Endothelial cell of umbilical vein (primary cell): Measurements from ENCODE around the gene AMZ1. TPM values are rescaled to one million over a fixed set of nuclear protein-coding genes. Genes with fewer than 3 reads are reported as not detected.

Source experiments
- BruUV-seq: library from RNA; stranded (reverse); fragments of 400-500 nt; replicated peaks from 2 replicates; lab custom pipeline; 2021; lab: Mats Ljungman, UMichigan
- CTCF ChIA-PET: fragments of 300-600, 350-600 bp; sonication (Branson Sonifier 250); formaldehyde crosslinking; loops from one replicate; lab custom pipeline; 2021; ENCODE audit warnings: antibody characterized with exemption, inconsistent platforms; lab: Charles Lee
- POLR2A ChIA-PET: fragments of 300-600, 350-600 bp; sonication (Branson Sonifier 250); formaldehyde crosslinking; loops from one replicate; lab custom pipeline; 2021; ENCODE audit warnings: antibody characterized with exemption, inconsistent platforms; lab: Charles Lee
- DNase-seq: peaks from one replicate; pipeline ENCODE4 v3.0.0-alpha.2; 2011; ENCODE audit warnings: low read depth, low spot score
- FAIRE-seq: peaks from 2 replicates; lab custom pipeline; 2011; peaks lifted over from hg19 to GRCh38; lab: Jason Lieb, UNC
- H2AFZ ChIP-seq: 2 replicates; pipeline ENCODE4 v1.6.0; 2012; ENCODE audit warnings: low read depth, low read length, control low read depth, inconsistent platforms
- H3K27ac ChIP-seq: 2 replicates; pipeline ENCODE4 v1.5.1; 2011; ENCODE audit warnings: low read depth, mild to moderate bottlenecking, control low read depth, low read length, moderate library complexity; ENCODE audit not compliant: insufficient read depth
- H3K27me3 ChIP-seq, 2 experiments: 2 replicates each; pipeline versions ENCODE4 v1.6.0 to v1.6.1; 2011; ENCODE audit warnings: low read length in 2 of 2, mixed read lengths in 1 of 2; ENCODE audit not compliant: control insufficient read depth in 2 of 2, insufficient read depth in 2 of 2
- H3K36me3 ChIP-seq, 2 experiments: 2 replicates in 1 of 2; 3 replicates in 1 of 2; pipeline ENCODE4 v1.5.1; 2011; ENCODE audit warnings: low read length in 2 of 2, mild to moderate bottlenecking in 1 of 2, moderate library complexity in 1 of 2; ENCODE audit not compliant: control insufficient read depth in 2 of 2, insufficient read depth in 2 of 2; ENCODE audit errors: extremely low read depth in 1 of 2
- H3K4me1 ChIP-seq: 3 replicates; pipeline ENCODE4 v1.5.1; 2011; ENCODE audit warnings: mild to moderate bottlenecking, low read length; ENCODE audit not compliant: control insufficient read depth, insufficient read depth; ENCODE audit errors: extremely low read depth
- H3K4me2 ChIP-seq: 2 replicates; pipeline ENCODE4 v1.6.1; 2011; ENCODE audit warnings: low read length, control low read depth, mixed read lengths; ENCODE audit not compliant: insufficient read depth
- H3K4me3 ChIP-seq, 3 experiments: fragments of 200-600 bp in 1 of 3; sonication (generic), shearing (Covaris generic) in 1 of 3; replicated peaks in 1 of 3; 2 replicates each; pipeline ENCODE4 v1.5.1; 2011 to 2016; ENCODE audit warnings: control low read depth in 3 of 3, low read length in 3 of 3, mild to moderate bottlenecking in 2 of 3, inconsistent platforms in 1 of 3, low read depth in 1 of 3, moderate library complexity in 1 of 3; ENCODE audit not compliant: insufficient read depth in 1 of 3
- H3K79me2 ChIP-seq: 2 replicates; pipeline ENCODE4 v1.6.0; 2012; ENCODE audit warnings: low read length, inconsistent platforms; ENCODE audit not compliant: control insufficient read depth, insufficient read depth
- H3K9ac ChIP-seq: replicated peaks from 2 replicates; pipeline ENCODE3; 2011; ENCODE audit warnings: low read length, control low read depth; ENCODE audit not compliant: insufficient read depth; ENCODE audit errors: extremely low read depth
- H3K9me1 ChIP-seq: replicated peaks from 3 replicates; pipeline ENCODE4 v1.6.0; 2011; ENCODE audit warnings: mild to moderate bottlenecking, low read length; ENCODE audit not compliant: control insufficient read depth, insufficient read depth; ENCODE audit errors: extremely low read depth
- H3K9me3 ChIP-seq: replicated peaks from 2 replicates; pipeline ENCODE4 v1.5.1; 2012; ENCODE audit warnings: low read length, inconsistent platforms; ENCODE audit not compliant: control insufficient read depth, insufficient read depth
- H4K20me1 ChIP-seq: replicated peaks from 2 replicates; pipeline ENCODE3; 2011; ENCODE audit warnings: mild to moderate bottlenecking, low read length; ENCODE audit not compliant: control insufficient read depth, insufficient read depth; ENCODE audit errors: extremely low read depth
- CTCF ChIP-seq, 2 donors: IDR thresholded peaks; 1 replicate in 1 of 2; 2 replicates in 1 of 2; pipeline ENCODE4 v1.5.1; 2011; ENCODE audit warnings: low read length in 2 of 2, mild to moderate bottlenecking in 2 of 2, moderate library complexity in 2 of 2, control low read depth in 1 of 2, inconsistent platforms in 1 of 2, low read depth in 1 of 2; ENCODE audit not compliant: insufficient read depth in 1 of 2; ENCODE audit errors: extremely low read depth in 1 of 2
- EZH2 ChIP-seq: IDR thresholded peaks from 2 replicates; pipeline ENCODE4 v1.6.1; 2012; ENCODE audit warnings: borderline replicate concordance, low read depth, mild to moderate bottlenecking, moderate library complexity, low read length, inconsistent platforms; ENCODE audit not compliant: severe bottlenecking
- FOS ChIP-seq: IDR thresholded peaks from 2 replicates; pipeline ENCODE4 v1.6.1; 2011; ENCODE audit warnings: mild to moderate bottlenecking, low read length, moderate library complexity, borderline replicate concordance; ENCODE audit not compliant: insufficient read depth
- GATA2 ChIP-seq: IDR thresholded peaks from 2 replicates; pipeline ENCODE4 v1.7.0; 2011; ENCODE audit warnings: low read depth, mild to moderate bottlenecking, moderate library complexity, mixed read lengths, low read length; ENCODE audit not compliant: insufficient read length, insufficient read depth
- JUN ChIP-seq: IDR thresholded peaks from 2 replicates; pipeline ENCODE4 v1.6.1; 2011; ENCODE audit warnings: borderline replicate concordance, low read depth; ENCODE audit not compliant: insufficient read length, insufficient read depth
- MAX ChIP-seq: IDR thresholded peaks from 2 replicates; pipeline ENCODE4 v1.6.1; 2011; ENCODE audit not compliant: insufficient read depth, insufficient read length
- MYC ChIP-seq: IDR thresholded peaks from one replicate; pipeline ENCODE4 v1.6.1; 2011; ENCODE audit warnings: mild to moderate bottlenecking, low read depth, low read length
- POLR2A ChIP-seq: IDR thresholded peaks from 2 replicates; pipeline ENCODE4 v1.6.1; 2012; ENCODE audit warnings: low read depth, mild to moderate bottlenecking, control low read depth, low read length
- POLR2AphosphoS5 ChIP-seq: IDR thresholded peaks from 2 replicates; pipeline ENCODE4 v1.6.1; 2012; ENCODE audit warnings: low read depth, mild to moderate bottlenecking, control low read depth, low read length, moderate library complexity; ENCODE audit not compliant: insufficient read depth
- dilution Hi-C: fragments of 300-500 bp; cut with MboI; formaldehyde crosslinking; loops from one replicate; pipeline ENCODE4 v1.15.0; 2019; ENCODE audit warnings: low sequenced_read_pairs; ENCODE audit not compliant: extremely low pct_ligation_motif_present
- intact Hi-C: fragments of 100-400 bp; cut with micrococcal nuclease; formaldehyde crosslinking; loops from one replicate; pipeline ENCODE4 v1.10.0; 2022
- polyA plus RNA-seq, 4 experiments: library from polyadenylated mRNA; depleted of rRNA in 3 of 4; stranded (reverse) in 3 of 4; unstranded in 1 of 4; fragments of >200 nt; gene quantifications; 2 replicates each; pipeline versions ENCODE4 v1.2.1 to v1.2.3, GENCODE V29; 2011 to 2012; ENCODE audit warnings: missing spikeins in 1 of 4
- total RNA-seq: library from RNA; stranded (reverse); gene quantifications from 2 replicates; pipeline ENCODE4 v1.2.3, GENCODE V29; 2021

Gene AMZ1
- total and polyA plus RNA-seq, 2 donors (not counting 3 experiments of a cell fraction or from before 2014, with no cell fraction given) = not detected

- H3K4me2 ChIP-seq = no peak overlapping the region
- BruUV-seq = no TSS peak
- DNase-seq (no peak), FAIRE-seq (no peak)
- CTCF ChIA-PET = interaction anchor here (0.8 to 3.4 kb wide), 4 partner anchors 7 to 47 kb away, joined by 3 to 26 read pairs (median 3); no protein-coding TSS in a partner anchor
- H4K20me1 ChIP-seq = no peaks in the 10 kb centered on the region
- intact Hi-C loops = loop anchor here (5.0 kb wide), 1 partner anchor 105 kb away; no protein-coding TSS in a partner anchor
- H3K4me1 ChIP-seq = peaks cover 9% of the 10 kb centered on the region
- H3K9me1 ChIP-seq = no peaks in the 10 kb centered on the region
- no peak overlapping the region for H2AFZ ChIP-seq
- no peaks in the 10 kb centered on the region for H3K9me3 ChIP-seq
- H3K27me3 ChIP-seq = no peaks in the 10 kb centered on the region
- H3K4me3 ChIP-seq = no peak overlapping the region
- TF ChIP-seq POLR2A (no peak), FOS (no peak), GATA2 (no peak), MAX (no peak), MYC (no peak), POLR2AphosphoS5 (no peak), EZH2 (no peak), CTCF (IDR thresholded peaks at IDR 0.05; ENCODE audit: extremely low read depth in 1 of 2, insufficient read depth in 1 of 2, low read depth in 1 of 2, low read length in 2 of 2) (no peak), JUN (no peak)
- H3K79me2 ChIP-seq = no peaks in the 10 kb centered on the region
- dilution Hi-C loops = no loop called here
- H3K9ac ChIP-seq = no peak overlapping the region
- POLR2A ChIA-PET = interaction anchor here (0.6 kb wide), 1 partner anchor 70 kb away, joined by 3 read pairs; no protein-coding TSS in a partner anchor
- no peak overlapping the region for H3K27ac ChIP-seq
- no peaks in the 10 kb centered on the region for H3K36me3 ChIP-seq
Measured at GRCh38 chr7:2716906-2717292, 28.9 kb downstream of the AMZ1 start.
